Ascending aorta (tissue), 2 donors: ENCODE data around the gene MAGOH. TPM values are rescaled to one million over a fixed set of nuclear protein-coding genes. Genes with fewer than 3 reads are reported as not detected.

Experiments used
- DNase-seq, 2 donors: peaks; one replicate each; pipeline ENCODE4 v3.0.0-alpha.2; 2019; ENCODE audit warnings: low spot score in 2 of 2
- H3K27ac ChIP-seq, 2 donors: fragments of 200-600 bp; sonication (generic); one replicate each; pipeline ENCODE4 v1.5.1; 2016 to 2017; ENCODE audit warnings: mild to moderate bottlenecking in 1 of 2
- H3K27me3 ChIP-seq: fragments of 200-600 bp; sonication (generic); one replicate; pipeline ENCODE4 v1.5.1; 2017
- H3K36me3 ChIP-seq, 2 donors: fragments of 200-600 bp; sonication (generic); one replicate each; pipeline ENCODE4 v1.5.1; 2016
- H3K4me1 ChIP-seq, 2 donors: fragments of 200-600 bp; sonication (generic); one replicate each; pipeline ENCODE4 v1.5.1; 2016 to 2017; ENCODE audit warnings: mild to moderate bottlenecking in 1 of 2
- H3K4me3 ChIP-seq, 2 donors: fragments of 200-600 bp; sonication (generic); one replicate each; pipeline ENCODE4 v1.5.1; 2016 to 2017; ENCODE audit warnings: mild to moderate bottlenecking in 1 of 2
- H3K9me3 ChIP-seq, 2 donors: fragments of 200-600 bp; sonication (generic); one replicate each; pipeline ENCODE4 v1.5.1; 2016
- intact Hi-C: fragments of 100-400 bp; cut with DNase I; formaldehyde crosslinking; loops from one replicate; pipeline ENCODE4 v1.15.1; 2023
- total RNA-seq: library from RNA; depleted of rRNA; stranded (reverse); fragments of >200 nt; gene quantifications from one replicate; pipeline ENCODE4 v1.1.0, GENCODE V29; 2016
- TF ChIP-seq, protein P1 (sequence below), 3 experiments: fragments of 200-600 bp in 2 of 3; fragments of 450-650 bp in 1 of 3; sonication (generic) in 2 of 3; IDR thresholded peaks; one replicate each; pipeline ENCODE4 v1.5.1; 2016 to 2019; ENCODE audit warnings: antibody characterized with exemption in 3 of 3, mild to moderate bottlenecking in 1 of 3, moderate library complexity in 1 of 3

The MAGOH gene
- total RNA-seq, 1 donor from 2014 or later: 10.9 TPM

DNA sequence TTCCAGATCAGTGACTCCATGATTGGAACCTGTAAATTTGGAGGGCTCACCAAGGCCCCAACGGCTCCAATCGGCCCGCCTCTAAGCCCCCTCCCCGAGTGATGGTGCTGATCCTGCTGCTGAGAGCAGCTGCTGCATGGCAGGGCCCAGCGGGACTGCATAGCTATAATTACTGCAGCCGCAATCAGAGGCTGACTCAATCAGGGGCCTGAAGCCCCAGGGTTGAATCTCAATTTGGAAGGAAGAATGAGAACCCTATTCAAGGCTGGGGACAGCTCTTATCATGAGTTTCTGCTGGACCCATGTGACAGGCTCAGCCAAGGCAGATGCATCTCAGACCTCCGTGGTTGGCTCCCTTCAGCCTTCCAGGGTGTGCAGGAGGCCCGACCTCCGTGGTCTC is 42.8 kb upstream of the MAGOH start:
- TF ChIP-seq, protein P1, sequence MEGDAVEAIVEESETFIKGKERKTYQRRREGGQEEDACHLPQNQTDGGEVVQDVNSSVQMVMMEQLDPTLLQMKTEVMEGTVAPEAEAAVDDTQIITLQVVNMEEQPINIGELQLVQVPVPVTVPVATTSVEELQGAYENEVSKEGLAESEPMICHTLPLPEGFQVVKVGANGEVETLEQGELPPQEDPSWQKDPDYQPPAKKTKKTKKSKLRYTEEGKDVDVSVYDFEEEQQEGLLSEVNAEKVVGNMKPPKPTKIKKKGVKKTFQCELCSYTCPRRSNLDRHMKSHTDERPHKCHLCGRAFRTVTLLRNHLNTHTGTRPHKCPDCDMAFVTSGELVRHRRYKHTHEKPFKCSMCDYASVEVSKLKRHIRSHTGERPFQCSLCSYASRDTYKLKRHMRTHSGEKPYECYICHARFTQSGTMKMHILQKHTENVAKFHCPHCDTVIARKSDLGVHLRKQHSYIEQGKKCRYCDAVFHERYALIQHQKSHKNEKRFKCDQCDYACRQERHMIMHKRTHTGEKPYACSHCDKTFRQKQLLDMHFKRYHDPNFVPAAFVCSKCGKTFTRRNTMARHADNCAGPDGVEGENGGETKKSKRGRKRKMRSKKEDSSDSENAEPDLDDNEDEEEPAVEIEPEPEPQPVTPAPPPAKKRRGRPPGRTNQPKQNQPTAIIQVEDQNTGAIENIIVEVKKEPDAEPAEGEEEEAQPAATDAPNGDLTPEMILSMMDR (IDR thresholded peaks at IDR 0.05): no peak
- H3K27me3 ChIP-seq: no peaks in the 10 kb centered on the region
- no peaks in the 10 kb centered on the region for H3K4me1 ChIP-seq
- intact Hi-C loops: no loop called here
- H3K36me3 ChIP-seq: peaks cover 0 to 3% of the 10 kb centered on the region in 2 donors
- H3K4me3 ChIP-seq: no peak overlapping the region
- H3K9me3 ChIP-seq: no peaks in the 10 kb centered on the region
- DNase-seq: no peak
- H3K27ac ChIP-seq: no peak overlapping the region

DNA sequence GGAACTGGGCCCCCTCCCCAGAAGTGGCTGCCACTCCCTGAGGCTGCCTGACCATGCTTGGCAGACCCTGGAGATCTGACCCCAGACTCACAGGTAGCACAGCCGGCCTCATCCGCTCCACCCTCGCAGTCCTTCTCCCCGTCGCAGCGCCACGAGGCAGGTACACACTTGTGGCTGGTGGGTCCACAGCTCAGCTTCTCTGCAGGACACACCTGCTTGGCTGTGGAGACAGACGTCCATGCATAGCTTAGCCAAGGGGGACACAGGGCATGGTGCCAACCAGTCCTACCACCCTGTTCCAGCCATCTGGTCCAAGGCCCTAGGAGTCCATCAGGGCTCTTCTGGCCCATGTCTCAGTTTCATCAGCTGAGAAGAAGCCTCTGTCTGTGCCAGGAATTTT is 42.2 kb upstream of the MAGOH start:
- no peak for DNase-seq
- Histone ChIP-seq H3K9me3 (no peaks in the 10 kb centered on the region), H3K27ac (no peak overlapping the region)

DNA sequence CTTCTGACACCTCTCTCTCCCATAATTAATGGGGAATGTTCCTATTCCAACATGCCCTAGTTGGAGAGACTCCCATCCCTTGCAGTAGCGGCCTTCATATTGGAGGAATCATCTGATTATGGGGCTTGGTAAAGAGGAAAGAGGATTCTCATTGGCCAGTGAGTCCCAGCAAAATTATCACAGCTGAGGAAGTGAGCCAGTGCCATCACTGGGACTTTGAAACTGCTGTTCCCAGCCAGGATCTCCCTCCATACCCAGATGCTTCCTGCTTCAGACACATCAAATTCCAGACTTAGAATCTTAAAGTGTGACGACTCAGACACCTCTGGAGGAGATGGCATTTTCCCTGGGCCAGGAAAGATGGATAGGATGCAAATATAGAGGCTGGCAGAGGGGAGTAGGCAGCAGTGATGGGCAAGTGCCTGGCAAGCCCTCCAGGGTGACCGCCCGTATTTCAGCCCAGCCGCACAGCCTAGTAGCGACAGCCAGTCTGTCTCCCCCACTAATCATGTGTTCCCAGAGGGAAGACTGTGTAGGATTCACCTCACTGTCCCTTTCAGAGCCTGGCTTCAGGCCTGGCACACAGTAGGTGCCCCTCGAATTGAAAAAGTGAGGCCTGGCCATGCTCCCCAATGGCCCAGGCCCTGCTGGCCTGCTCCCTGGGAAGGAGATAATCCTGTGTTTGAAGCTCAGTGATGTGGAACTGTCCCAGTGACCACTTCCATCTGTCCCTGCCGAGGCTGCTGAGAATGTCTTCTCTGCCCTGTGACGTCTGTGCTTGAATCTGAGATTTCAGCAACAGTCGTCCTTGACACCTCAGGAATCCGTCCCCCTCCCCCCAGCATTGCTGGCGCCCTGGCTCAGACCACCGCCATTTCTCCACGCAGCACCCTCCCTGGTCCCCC is 41.2 kb upstream of the MAGOH start:
- TF ChIP-seq, protein P1 (IDR thresholded peaks at IDR 0.05): no peak
- DNase-seq: no peak
- Histone ChIP-seq H3K27me3 (no peaks in the 10 kb centered on the region), H3K9me3 (no peaks in the 10 kb centered on the region), H3K27ac (no peak overlapping the region), H3K4me3 (no peak overlapping the region), H3K36me3 (no peaks in the 10 kb centered on the region), H3K4me1 (no peaks in the 10 kb centered on the region)
- intact Hi-C loops: loop anchor here (5.0 kb wide), 1 partner anchor 48 kb away; the partner anchor contains the start of gene LRP8

More for the DNA sequence above, 42.2 kb upstream of the MAGOH start:
- H3K27me3 ChIP-seq: no peaks in the 10 kb centered on the region
- intact Hi-C loops: no loop called here
- peaks cover 0 to 3% of the 10 kb centered on the region in 2 donors for H3K36me3 ChIP-seq
- TF ChIP-seq, protein P1 (IDR thresholded peaks at IDR 0.05): no peak
- H3K4me1 ChIP-seq: no peaks in the 10 kb centered on the region
- no peak overlapping the region for H3K4me3 ChIP-seq

DNA sequence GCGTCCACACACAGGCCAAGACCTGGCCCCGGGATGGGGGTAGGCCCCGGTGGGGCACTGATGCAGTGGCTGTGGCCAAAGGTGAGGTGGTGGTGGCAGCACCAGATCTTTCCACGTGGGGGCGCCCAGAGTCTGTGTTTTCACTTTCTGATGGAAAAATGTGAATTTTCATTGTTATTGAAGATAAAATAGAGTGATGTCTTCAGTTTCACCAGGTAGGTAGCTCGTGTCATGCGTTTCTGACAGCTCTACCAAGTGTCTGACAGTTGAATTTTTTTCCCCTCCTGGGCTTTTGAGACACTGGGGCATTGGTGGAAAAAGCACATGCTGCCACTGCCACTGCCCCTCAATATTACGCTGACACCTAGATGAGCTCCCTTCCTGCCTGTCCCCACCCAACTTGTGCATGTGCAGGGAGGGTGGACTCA is 40.0 kb upstream of the MAGOH start:
- H3K9me3 ChIP-seq: no peaks in the 10 kb centered on the region
- H3K4me3 ChIP-seq: no peak overlapping the region
- H3K36me3 ChIP-seq: peaks cover 0 to 3% of the 10 kb centered on the region in 2 donors
- H3K4me1 ChIP-seq: no peaks in the 10 kb centered on the region
- DNase-seq: no peak
- no peak overlapping the region for H3K27ac ChIP-seq
- intact Hi-C loops: loop anchor here (1.0 to 5.0 kb wide), 2 partner anchors 49 to 115 kb away; partner anchors contain the start of gene LRP8
- H3K27me3 ChIP-seq: no peaks in the 10 kb centered on the region
- TF ChIP-seq, protein P1 (IDR thresholded peaks at IDR 0.05): peak; percentile 89 to 95 (median 91)

DNA sequence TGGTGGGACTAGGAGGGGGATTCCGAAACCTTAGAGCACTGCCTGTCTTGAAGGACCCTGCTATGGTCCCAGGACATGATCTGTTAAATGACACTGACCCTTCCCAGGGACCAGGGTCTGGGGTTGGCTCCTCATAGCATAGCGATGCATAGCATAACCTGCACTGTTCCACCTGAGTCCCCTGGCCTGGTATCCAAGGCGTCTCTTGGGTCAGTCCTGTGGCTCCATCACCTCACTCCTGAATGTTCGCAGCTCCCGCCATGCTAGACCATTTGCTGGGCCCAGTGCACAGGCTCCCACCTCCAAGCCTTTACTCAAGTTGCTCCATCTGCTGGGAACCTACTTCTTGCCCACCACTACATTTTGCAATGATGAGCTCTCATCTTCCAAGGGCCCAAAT is 39.0 kb upstream of the MAGOH start:
- H3K36me3 ChIP-seq: peaks cover 0 to 3% of the 10 kb centered on the region in 2 donors
- no peaks in the 10 kb centered on the region for H3K9me3 ChIP-seq
- TF ChIP-seq, protein P1 (IDR thresholded peaks at IDR 0.05): no peak
- H3K4me3 ChIP-seq: no peak overlapping the region
- H3K4me1 ChIP-seq: no peaks in the 10 kb centered on the region
- H3K27me3 ChIP-seq: no peaks in the 10 kb centered on the region
- intact Hi-C loops: loop anchor here (5.0 kb wide), 1 partner anchor 50 kb away; the partner anchor contains the start of gene LRP8
- H3K27ac ChIP-seq: no peak overlapping the region
- DNase-seq: no peak
